Posterior cingulate gyrus (tissue), 11 donors: Measurements from ENCODE around the gene THUMPD3.

Experiments used
- DNase-seq, 10 donors: peaks; one replicate each; pipeline versions ENCODE4 v3.0.0 to v3.0.0-alpha.2; 2020 to 2021; ENCODE audit warnings: mixed read lengths in 3 of 10
- intact Hi-C: fragments of 100-400 bp; cut with DNase I; formaldehyde crosslinking; loops from one replicate; pipeline ENCODE4 v1.15.1; 2023

Gene THUMPD3

DNA sequence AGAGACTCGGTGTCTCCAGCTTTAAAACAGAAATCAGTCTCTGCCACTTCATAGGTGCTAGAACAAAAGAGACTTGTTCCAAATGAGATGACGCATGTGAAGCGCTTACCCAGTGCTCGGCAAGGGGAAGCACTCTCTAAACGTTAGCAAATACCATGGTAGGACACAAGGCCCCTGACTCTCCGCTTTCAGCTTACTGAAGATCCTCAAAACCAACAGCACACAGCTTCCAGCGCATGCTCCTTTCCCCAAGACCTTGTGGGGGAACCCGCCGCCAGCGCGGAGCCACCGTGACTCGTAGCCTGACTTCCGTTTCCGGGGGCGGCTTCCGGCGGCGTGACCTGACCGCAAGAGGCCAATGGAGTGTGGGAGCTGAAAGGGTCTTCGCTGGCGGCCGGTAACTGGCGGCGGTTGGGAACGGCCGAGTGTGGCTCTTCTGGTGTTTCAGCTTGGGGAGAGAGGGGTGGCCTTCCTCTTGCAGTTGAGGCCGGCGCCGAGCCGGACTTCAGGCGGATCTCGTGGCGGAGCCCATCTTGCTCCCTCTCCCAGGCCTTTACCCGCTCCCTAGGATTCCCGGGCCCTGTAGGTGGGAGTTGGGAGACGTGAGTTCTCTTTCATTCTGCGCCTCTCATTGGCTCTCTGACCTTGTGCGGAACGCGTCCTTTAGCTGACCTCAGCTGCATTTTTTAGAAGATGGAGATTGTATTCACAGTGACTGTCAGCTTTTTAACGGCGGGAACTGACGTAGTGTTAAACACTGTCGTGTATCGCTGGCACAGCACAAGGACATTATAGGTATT is at the start of gene THUMPD3:
Gene THUMPD3, plus strand, starts transcription at position 324 of the 800 bp plus-strand sequence. CDS start 2,015 bp downstream, outside the sequence.
- peak; percentile 92 to 99 (median 95) for DNase-seq
- intact Hi-C loops = loop anchor here (2.0 to 5.0 kb wide), 2 partner anchors 34 to 60 kb away; partner anchors contain the start of gene SETD5

GRCh38 chr3:9314796-9315195 is 48.1 kb upstream of the THUMPD3 start:
- intact Hi-C loops = no loop called here

DNA sequence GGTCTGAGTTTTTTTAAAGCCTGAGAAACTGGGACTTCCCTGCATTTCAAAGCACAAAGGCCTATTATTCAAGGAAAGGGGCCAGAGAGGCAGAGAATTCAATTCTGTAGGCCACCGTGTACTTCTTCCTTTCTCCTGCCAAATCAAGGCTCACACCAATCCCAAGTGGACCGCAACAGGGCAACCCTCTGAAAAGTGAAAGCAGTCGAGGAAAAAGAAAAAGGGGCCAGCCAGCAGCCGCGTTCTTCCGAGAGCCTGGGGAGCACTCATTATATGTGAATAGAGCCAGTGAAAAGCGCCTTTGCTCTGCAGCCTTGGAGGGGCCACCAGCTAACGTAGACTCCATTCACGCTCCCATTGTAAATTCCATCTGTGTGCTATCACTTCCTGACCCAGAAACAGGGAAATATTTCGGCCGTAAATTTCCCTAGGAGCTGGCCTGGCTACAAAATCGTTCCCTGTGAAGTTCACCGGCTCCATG is 45.9 kb upstream of the THUMPD3 start:
- intact Hi-C loops = no loop called here
- DNase-seq = peak; percentile 15 to 83 (median 35)

More at GRCh38 chr3:9314796-9315195, 48.1 kb upstream of the THUMPD3 start:
- DNase-seq = no peak

GRCh38 chr3:9322780-9323179 is 40.1 kb upstream of the THUMPD3 start:
- intact Hi-C loops = no loop called here
- no peak for DNase-seq

DNA sequence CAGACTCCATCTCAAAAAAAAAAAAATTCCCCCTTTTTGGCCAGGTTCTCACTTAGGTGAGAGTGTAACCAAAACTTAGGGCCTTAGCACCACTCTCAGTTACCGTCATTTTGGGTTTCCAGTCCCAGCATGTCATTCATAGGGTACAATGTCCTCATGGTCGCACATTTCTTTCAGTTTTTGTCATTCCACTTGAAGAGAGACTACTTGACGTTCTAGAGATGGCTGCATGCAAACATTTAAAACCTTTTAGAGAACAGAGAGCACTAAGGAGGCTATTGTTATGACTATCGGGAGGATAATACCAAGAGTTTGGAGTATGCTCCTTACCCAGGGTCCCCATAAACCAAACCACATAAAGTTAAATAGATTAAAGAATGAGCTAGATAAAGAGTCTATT is 37.9 kb upstream of the THUMPD3 start:
- DNase-seq = no peak
- intact Hi-C loops = no loop called here

- intact Hi-C loops = no loop called here
- no peak for DNase-seq
These were observed 35.3 kb upstream of the THUMPD3 start for GRCh38 chr3:9327578-9327977.

DNA sequence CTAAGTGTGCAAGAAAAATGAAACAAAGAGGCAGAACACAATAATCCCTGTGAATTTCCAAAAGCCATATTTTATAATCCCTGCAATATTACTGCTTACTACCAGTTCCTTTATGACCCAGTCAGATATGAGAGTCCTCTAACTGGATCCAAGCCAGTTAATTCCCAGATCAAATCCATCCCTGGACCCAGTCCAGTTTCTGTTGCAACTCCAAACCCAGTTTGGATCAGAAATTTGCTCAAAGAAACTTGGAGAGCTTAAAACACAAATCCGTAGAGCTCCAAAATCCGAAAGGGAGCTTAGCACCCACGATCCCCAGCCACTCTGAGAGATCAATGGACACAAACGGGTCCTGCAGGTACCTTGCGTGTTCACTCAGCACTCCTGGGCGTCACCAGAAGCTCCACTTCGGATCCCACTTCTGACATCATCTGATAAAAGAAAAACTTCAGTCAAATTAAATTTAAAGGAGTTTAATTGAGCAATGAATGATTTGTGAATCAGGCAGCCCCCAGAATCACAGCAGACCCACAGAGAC is 32.6 kb upstream of the THUMPD3 start:
- intact Hi-C loops = no loop called here
- no peak for DNase-seq

GRCh38 chr3:9331171-9331570 is 31.7 kb upstream of the THUMPD3 start:
- no peak for DNase-seq
- intact Hi-C loops = no loop called here

- no peak for DNase-seq
- intact Hi-C loops = no loop called here
These were observed 30.4 kb upstream of the THUMPD3 start for GRCh38 chr3:9332250-9333030.

DNA sequence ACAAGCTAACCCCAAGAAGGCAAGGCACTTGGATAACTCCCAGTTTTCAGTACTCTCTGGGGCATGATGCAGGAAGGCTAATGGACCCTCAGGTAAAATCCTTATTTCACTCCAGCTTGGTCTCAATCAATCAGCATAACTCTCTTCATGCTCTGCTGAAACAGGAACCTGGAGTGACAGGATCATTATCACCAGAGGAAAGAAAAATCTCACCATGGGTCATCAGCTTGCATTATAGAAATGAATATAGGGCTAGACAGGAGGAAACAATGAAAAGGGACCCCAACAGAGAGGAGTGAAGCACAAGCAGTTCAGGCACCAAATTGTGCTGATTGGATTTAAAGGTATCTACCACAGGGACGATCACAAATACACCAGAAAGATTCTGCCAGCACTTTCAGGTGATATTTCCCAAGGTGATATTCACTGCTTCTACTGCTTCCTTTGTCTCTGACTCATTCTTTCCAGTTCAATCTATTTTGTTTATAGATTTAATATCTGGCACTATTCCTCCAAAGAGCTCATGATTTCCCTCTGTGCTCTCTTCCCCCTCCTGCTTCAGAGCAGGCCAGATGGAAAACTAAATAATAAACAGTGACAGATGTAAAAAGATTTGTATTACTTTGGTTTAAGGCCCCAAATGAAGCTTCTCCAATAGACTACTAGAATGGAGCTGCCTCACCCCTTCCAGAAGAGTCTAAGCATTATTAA is 22.9 kb upstream of the THUMPD3 start:
- DNase-seq = no peak
- intact Hi-C loops = no loop called here

GRCh38 chr3:9340472-9340902 is 22.4 kb upstream of the THUMPD3 start:
- DNase-seq = no peak
- intact Hi-C loops = no loop called here

DNA sequence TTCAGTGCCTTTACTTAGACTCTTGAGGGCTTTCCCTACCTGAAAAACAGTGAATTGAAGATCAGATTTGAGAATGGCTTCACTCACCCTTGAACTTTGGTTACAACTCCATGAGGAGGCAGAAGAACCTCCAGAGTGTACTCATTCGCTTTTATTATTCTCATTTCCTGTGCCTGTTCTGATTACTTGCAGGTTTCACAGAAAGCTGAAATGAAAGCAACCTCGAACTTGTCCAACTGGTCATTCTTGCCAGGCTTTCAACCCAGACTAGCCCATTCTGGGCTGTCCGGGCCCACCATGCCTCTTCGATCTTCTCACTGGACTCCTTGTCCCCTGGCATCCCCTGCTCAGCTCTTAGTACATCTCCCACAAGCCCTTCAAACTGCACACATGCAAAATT is 20.2 kb upstream of the THUMPD3 start:
- no peak for DNase-seq
- intact Hi-C loops = no loop called here

DNA sequence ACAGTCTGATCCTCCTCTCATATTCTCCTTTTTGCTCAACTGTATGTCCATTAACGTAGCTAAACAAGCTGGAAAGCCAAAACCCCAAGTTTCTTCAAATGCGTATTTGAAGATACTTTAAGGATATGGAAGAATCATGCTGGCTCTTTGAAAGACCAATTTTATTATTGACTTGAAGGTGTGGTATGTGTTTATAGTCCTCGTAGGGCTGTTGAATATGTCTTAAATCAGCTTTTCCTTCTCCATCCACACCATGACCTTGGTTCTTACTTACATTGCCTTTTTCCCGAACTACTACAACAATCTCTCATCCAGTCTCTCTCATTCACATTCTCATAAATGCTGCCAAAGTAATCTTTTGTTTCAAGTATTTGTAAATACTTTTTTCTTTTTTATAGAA is 19.7 kb upstream of the THUMPD3 start:
- DNase-seq = no peak
- intact Hi-C loops = no loop called here

- intact Hi-C loops = no loop called here
These were observed 17.8 kb upstream of the THUMPD3 start for GRCh38 chr3:9345041-9345440.

GRCh38 chr3:9346141-9346540 is 16.7 kb upstream of the THUMPD3 start:
- intact Hi-C loops = no loop called here
- no peak for DNase-seq

More at GRCh38 chr3:9345041-9345440, 17.8 kb upstream of the THUMPD3 start:
- DNase-seq = no peak

- intact Hi-C loops = no loop called here
- no peak for DNase-seq
These were observed 15.8 kb upstream of the THUMPD3 start for GRCh38 chr3:9347081-9347480.

DNA sequence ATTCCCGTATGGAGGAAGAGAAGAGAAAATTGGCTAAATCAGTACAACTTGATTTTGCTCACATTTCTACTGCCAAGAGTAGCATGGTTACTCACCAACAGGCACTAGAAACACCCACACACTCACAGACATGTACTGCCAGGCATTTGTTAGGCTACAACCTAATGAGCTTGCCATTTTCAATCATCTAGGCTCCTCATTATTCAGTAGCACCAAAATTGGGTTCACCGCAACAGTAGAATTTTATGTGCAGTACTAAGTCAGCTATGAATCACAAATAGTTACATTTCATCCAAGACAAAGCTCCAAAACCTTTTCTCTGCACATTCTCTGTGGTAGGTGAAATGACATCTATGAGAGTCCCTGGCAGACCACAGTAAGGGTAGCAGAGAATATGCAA is 15.0 kb upstream of the THUMPD3 start:
- DNase-seq = no peak
- intact Hi-C loops = no loop called here

GRCh38 chr3:9349321-9350117 is 13.3 kb upstream of the THUMPD3 start:
- no peak for DNase-seq
- intact Hi-C loops = loop anchor here (5.0 kb wide), 1 partner anchor 73 kb away; no protein-coding TSS in a partner anchor

DNA sequence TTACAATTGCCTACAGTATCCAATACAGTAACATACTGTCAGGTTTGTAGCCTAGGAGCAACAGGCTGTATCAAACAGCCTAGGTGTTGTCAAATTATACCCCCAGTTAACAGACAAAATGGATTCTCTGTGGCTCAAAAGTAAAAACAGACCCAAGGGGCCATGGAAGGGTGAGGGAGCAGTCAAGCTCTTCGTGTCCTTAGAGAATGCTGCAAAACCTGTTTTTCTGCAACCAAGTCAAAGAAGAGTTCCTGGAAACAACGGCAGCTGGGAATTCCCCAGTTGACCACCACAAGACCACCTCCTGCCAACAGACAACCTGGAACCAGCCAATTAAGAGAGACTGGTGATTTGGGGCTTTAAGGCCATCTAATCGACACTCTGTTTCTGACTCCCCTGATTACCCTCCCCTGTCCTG is 11.1 kb upstream of the THUMPD3 start:
- DNase-seq = no peak
- intact Hi-C loops = loop anchor here (5.0 kb wide), 1 partner anchor 71 kb away; no protein-coding TSS in a partner anchor
